Right lobe of liver (tissue), 6 donors: ENCODE measurements around the gene RASSF4. TPM values are rescaled to one million over a fixed set of nuclear protein-coding genes. Genes with fewer than 3 reads are reported as not detected.
A peak's percentile ranks its signal among the peaks of the same experiment; 100 is the strongest.

Experiments
- ATAC-seq, 4 donors: fragments of 200-7000 bp; cut with Tn5 transposase; one replicate each; pipeline ENCODE4 v1.9.1; 2020; ENCODE audit warnings: mild to moderate bottlenecking in 4 of 4, moderate library complexity in 4 of 4
- DNase-seq, 3 donors: peaks; one replicate each; pipeline ENCODE4 v3.0.0-alpha.2; 2020
- H3K27ac ChIP-seq, 3 donors: fragments of 200-600 bp; one replicate each; pipeline ENCODE4 v1.8.0; 2022
- H3K27me3 ChIP-seq, 2 donors: fragments of 200-600 bp; one replicate each; pipeline ENCODE4 v1.8.0; 2022
- H3K36me3 ChIP-seq, 4 donors: fragments of 200-600 bp; sonication (generic) in 1 of 4; one replicate each; pipeline versions ENCODE4 v1.5.1 to v1.8.0; 2017 to 2022; ENCODE audit warnings: control low read depth in 1 of 4
- H3K4me1 ChIP-seq, 4 donors: fragments of 200-600 bp; sonication (generic) in 1 of 4; one replicate each; pipeline versions ENCODE4 v1.5.1 to v1.8.0; 2017 to 2022; ENCODE audit warnings: control low read depth in 1 of 4
- H3K4me3 ChIP-seq, 3 donors: fragments of 200-600 bp; one replicate each; pipeline ENCODE4 v1.8.0; 2022
- H3K9me3 ChIP-seq, 4 donors: fragments of 200-600 bp; sonication (generic) in 1 of 4; one replicate each; pipeline versions ENCODE4 v1.5.1 to v1.8.0; 2017 to 2022; ENCODE audit warnings: control low read depth in 1 of 4
- CTCF ChIP-seq, 4 donors: fragments of 200-600 bp in 3 of 4; fragments of 450-650 bp in 1 of 4; IDR thresholded peaks; one replicate each; pipeline versions ENCODE4 v1.5.1 to v1.8.0; 2016 to 2022; ENCODE audit warnings: antibody characterized with exemption in 4 of 4, mild to moderate bottlenecking in 2 of 4
- POLR2A ChIP-seq: fragments of 450-650 bp; IDR thresholded peaks from one replicate; pipeline ENCODE4 v1.6.1; 2017; ENCODE audit warnings: antibody characterized with exemption, mild to moderate bottlenecking
- WGBS: methylation state at CpG from one replicate; pipeline ENCODE4 v1.1.6; 2018; ENCODE audit warnings: low coverage, low lambda C conversion rate; ENCODE audit not compliant: insufficient coverage; ENCODE audit errors: missing lambda C conversion rate; 5-methylcytosine and 5-hydroxymethylcytosine counted together
- intact Hi-C, 2 donors: fragments of 100-400 bp; cut with DNase I; formaldehyde crosslinking; loops; one replicate each; pipeline versions ENCODE4 v1.11.2 to v1.14.1; 2022
- total RNA-seq, 6 experiments: library from RNA; depleted of rRNA in 2 of 6; stranded (reverse); fragments of >200 nt in 2 of 6; fragmentation: NEBNext Ultra II Directional in 3 of 6; extraction: Animal tissue kit (Norgen Biotek cat#: 25700) in 3 of 6; gene quantifications; one replicate each; pipeline versions ENCODE4 v1.1.0 to v1.2.4, GENCODE V29; 2016 to 2023
- donor health status: DM: no; HTN: yes; CAD: no.
- donor health status: DM: no; HTN: no; CAD: no.
- donor health status: DM: no; HTN: no; CAD: no.
- donor health status: DM: no; HTN: yes; CAD: no.
- donor health status: DM: no; HTN: yes; CAD: no.

RASSF4 gene
- total RNA-seq, 6 experiments from 2014 or later = 13.6 to 28.5 (median 19.6) TPM

DNA sequence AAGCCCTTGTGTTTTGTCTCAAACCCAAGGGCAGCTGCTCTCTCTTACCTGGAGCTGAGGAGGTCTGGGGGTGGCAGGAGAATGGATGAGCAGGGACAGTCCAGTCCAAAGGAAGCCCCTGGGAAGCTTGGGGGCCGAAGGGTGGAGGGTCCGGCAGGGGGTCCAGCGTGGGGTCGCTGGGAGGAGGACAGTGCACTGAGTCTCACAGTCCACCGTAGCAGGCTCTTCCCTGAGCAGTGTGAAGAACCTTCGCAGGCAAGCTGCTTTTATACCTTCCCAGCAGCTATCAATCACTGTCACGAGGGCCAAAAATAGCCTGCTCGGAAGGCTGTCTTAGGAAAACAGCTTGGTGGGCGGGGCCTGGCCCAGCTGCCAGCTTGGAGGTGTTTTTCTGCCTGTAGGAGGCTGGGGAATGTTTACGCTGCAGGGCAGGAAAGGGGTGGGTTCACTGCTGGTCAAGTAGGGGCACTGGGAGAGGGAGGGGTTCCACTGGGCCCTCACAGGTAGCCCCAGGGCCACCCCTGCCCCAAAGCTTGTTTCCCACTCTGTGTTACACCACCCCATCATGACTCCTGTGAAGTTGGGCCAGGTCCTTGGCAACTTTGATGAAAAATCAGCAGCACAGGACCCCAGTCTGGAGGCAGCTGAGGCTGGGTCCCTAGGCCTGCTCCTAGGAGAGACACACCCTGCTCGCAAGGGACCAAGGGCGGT, 19.1 kb downstream of the RASSF4 start, which contains the start of gene DEPP1:
DEPP1 (minus strand) TSS at position 240 of the 711 bp plus-strand sequence. CDS start 779 bp downstream, outside the sequence.
- peak; percentile 94 to 95 (median 94) for DNase-seq
- TF ChIP-seq POLR2A (peak; percentile 99), CTCF (IDR thresholded peaks at IDR 0.05) (peak in 2 of 4 donors; percentile 16 to 23)
- intact Hi-C loops = no loop called here
- peaks cover 0 to 70% (median 31%) of the 10 kb centered on the region in 4 donors for H3K4me1 ChIP-seq
- H3K9me3 ChIP-seq = no peaks in the 10 kb centered on the region
- no peaks in the 10 kb centered on the region for H3K27me3 ChIP-seq
- peak within 1 kb of the TSS; percentile 68 to 83 (median 81) for H3K4me3 ChIP-seq
- WGBS = 7% methylated on average over 3 of the region's 12 CpGs
- peak within 1 kb of the TSS; percentile 90 to 96 (median 93) for H3K27ac ChIP-seq
- ATAC-seq = peak; percentile 30 to 65 (median 56)
- peaks cover 0 to 3% (median 0%) of the 10 kb centered on the region in 4 donors for H3K36me3 ChIP-seq

DNA sequence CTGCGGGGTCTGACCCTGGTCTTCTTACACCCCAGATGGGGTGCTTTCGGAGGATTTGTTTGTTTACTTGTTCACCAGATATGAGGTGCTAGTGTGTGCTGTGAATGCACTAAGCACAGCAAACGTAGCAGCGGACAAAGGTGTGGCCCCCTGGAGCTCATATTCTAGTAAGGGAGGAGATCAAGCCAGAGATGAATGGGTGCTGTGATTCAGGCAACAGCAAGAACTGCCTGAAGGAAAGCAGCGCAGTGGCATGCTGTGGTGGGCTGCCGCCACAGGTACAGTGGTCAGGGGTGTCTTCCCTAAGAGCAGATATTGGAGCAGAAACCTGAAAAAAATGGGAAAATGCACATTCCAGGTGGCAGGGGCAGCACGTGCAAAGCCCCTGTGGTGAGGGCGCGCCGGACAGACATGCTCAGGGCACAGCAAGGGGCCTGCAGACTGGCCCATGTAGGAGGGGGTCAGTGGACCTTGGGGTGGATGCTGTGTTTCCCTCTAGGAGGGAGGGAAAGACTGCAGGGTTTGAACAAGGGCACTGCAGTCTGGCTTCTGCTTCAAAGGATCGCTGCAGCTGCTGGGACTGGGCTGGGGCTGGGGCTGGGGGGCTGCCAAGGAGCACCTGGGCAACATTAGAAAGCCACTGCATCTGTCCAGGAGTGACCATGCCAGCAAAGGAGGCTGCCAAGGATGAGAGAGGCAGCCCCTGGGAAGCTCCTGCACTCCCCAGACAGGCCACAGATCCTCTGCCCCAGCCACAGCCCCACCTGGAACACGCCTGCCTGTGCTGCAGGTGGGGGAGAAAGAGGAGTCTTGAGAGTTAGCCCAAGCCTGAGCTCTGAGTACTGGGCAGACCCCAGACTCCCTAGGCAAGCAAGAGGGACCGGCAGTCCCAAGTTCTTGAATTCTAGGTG, 19.9 kb downstream of the RASSF4 start:
- 73% methylated on average over 10 of the region's 13 CpGs for WGBS
- Histone ChIP-seq H3K27me3 (no peaks in the 10 kb centered on the region), H3K36me3 (peaks cover 0 to 3% (median 0%) of the 10 kb centered on the region in 4 donors), H3K4me1 (peaks cover 0 to 62% (median 30%) of the 10 kb centered on the region in 4 donors), H3K4me3 (peak overlapping the region in 2 of 3 donors; percentile 68 to 83), H3K9me3 (no peaks in the 10 kb centered on the region), H3K27ac (peak overlapping the region; percentile 90 to 96 (median 93))
- DNase-seq (peak in 1 of 3 donors; percentile 49), ATAC-seq (no peak)
- intact Hi-C loops = no loop called here
- TF ChIP-seq POLR2A = no peak
- TF ChIP-seq CTCF (IDR thresholded peaks at IDR 0.05) = no peak

DNA sequence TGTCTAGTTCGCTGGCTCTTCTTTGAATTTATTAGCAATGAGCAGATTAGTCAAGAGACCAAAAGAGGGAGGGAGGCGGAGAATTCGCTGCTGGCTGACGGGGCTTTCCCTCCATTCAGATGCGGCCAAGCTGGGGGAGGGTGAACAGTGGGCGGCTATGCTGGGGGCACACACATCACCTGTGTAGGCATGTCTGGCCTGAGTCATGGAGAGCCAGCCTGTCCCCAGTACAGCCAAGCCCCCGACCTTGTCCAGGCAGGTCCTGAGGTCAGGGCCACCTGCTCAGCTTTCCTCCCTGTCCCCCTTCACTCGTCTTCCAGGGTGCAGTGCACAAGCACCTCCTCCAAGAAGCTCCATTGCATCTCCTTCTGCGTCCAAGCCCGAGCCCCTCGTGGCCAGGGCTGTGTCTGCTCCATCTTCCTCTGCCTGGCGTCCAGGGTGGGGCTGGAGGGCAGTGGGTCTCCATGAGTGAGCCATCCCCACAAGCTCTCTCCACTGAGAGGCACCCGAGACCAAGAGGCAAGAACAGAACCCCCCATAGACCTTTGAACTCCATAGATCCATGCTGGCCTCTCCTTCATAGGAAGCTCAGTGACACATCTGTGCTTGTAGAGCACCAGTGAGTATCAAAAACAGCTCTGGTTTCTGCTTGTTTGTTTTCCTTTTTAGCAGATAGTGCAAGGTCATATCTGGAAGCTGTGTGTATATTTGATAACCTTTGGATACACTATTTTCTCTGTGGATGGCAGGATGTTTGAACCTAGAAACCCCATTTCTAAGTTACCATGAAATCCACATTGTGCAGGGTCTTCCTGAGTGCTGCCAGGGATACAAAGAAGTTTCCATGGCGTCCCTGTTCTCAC, 20.9 kb downstream of the RASSF4 start:
- Histone ChIP-seq H3K27ac (peak overlapping the region; percentile 90 to 96 (median 93)), H3K4me1 (peaks cover 0 to 67% (median 29%) of the 10 kb centered on the region in 4 donors), H3K9me3 (no peaks in the 10 kb centered on the region), H3K27me3 (no peaks in the 10 kb centered on the region), H3K4me3 (no peak overlapping the region), H3K36me3 (peaks cover 0 to 6% (median 2%) of the 10 kb centered on the region in 4 donors)
- peak in 2 of 3 donors; percentile 46 to 73 for DNase-seq
- intact Hi-C loops = no loop called here
- WGBS = 30% methylated on average over 12 of the region's 14 CpGs
- TF ChIP-seq POLR2A = no peak
- peak in 1 of 4 donors; percentile 37 for TF ChIP-seq CTCF (IDR thresholded peaks at IDR 0.05)
- ATAC-seq = peak; percentile 32 to 62 (median 48)
